ENCODE measurements around the gene PRCP. TPM values are rescaled to one million over a fixed set of nuclear protein-coding genes. Genes with fewer than 3 reads are reported as not detected.

Gene PRCP
- total and polyA plus RNA-seq, 12 donors, result 29.9 to 196 (median 133) TPM

DNA sequence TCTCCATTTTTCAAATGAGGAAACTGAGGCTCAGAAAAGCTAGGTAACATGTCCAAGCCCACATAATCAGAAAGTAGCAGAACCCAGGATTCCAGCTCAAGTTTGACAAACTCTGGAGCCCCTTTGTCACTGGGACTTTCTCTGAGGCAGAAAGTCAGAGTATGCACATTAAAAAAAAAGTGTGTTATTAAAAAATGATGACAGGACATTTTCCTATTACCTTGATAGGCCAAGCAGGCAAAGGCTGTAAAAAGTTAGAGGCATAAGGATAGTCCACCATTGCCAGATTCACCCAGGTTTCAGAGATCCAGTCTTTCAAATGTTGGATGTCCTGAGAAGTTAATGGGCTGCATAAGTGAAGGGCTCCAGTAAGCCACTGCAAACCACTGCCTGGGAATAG lies 51.4 kb downstream of the PRCP start:
- no peaks in the 10 kb centered on the region for H3K27me3 ChIP-seq
- TF ChIP-seq, protein P1, sequence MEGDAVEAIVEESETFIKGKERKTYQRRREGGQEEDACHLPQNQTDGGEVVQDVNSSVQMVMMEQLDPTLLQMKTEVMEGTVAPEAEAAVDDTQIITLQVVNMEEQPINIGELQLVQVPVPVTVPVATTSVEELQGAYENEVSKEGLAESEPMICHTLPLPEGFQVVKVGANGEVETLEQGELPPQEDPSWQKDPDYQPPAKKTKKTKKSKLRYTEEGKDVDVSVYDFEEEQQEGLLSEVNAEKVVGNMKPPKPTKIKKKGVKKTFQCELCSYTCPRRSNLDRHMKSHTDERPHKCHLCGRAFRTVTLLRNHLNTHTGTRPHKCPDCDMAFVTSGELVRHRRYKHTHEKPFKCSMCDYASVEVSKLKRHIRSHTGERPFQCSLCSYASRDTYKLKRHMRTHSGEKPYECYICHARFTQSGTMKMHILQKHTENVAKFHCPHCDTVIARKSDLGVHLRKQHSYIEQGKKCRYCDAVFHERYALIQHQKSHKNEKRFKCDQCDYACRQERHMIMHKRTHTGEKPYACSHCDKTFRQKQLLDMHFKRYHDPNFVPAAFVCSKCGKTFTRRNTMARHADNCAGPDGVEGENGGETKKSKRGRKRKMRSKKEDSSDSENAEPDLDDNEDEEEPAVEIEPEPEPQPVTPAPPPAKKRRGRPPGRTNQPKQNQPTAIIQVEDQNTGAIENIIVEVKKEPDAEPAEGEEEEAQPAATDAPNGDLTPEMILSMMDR (IDR thresholded peaks at IDR 0.05), result no peak
- TF ChIP-seq POLR2A (IDR thresholded peaks at IDR 0.05), result no peak
- H3K4me1 ChIP-seq (replicated peaks in 1 of 2), result no peaks in the 10 kb centered on the region
- DNase-seq, result no peak
- H3K36me3 ChIP-seq (replicated peaks in 1 of 2), result peaks cover 0 to 14% of the 10 kb centered on the region in 2 donors
- H3K4me3 ChIP-seq, result no peak overlapping the region
- no peaks in the 10 kb centered on the region for H3K9me3 ChIP-seq (replicated peaks in 1 of 3)
- no peak overlapping the region for H3K27ac ChIP-seq
- intact Hi-C loops (cut with DNase I), result loop anchor here in 1 of 2 donors (5.0 kb wide), 1 partner anchor 122 kb away; no protein-coding TSS in a partner anchor

DNA sequence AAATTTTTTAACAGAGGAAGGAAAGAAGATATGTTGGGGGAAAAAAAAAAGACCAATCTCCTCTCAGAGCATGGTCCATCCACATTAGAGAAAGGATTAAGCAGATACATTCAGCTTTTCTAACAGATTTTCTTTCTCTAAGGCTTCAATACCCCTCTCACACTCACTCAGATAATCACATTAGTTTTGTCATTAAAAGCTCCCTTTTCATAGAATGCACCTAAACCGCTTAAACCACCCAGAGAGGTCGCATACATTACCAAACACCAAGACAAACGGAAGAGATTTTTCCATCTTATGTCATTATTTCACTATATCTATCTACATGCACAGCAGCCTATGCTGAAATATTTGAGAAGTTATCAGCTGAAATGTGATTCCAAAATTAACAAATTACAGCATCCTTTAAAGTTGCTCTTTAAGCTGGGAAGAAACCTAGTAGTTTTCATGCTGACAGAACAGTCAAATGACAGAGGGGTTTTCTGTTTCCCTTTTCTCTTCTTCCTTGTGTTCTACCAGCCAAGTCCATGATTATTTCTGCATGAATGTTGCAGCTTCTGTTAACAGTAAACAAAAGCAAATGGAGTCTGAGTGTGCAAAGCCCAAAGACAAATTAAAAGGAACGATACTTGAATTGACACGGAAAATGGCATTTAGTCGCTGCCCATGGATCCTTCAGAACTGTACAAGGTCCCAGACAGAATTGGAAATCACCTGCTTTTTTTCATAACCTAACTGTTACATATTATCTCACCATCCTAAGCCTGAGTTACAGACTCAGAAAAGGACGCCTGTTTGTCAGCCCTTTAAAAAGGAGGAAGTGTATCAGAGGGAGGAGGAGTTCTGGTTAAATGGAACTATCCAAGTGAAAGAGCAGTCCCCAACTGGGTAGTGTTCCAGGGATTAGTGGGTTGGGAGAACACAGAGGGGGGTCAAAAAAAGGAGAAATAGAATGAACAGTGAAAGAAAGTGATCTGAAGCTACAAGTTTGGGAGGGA lies 54.6 kb downstream of the PRCP start:
- Histone ChIP-seq H3K4me1 (replicated peaks in 1 of 2) (no peaks in the 10 kb centered on the region), H3K27me3 (no peaks in the 10 kb centered on the region), H3K36me3 (replicated peaks in 1 of 2) (peaks cover 0 to 19% of the 10 kb centered on the region in 2 donors), H3K27ac (no peak overlapping the region), H3K4me3 (no peak overlapping the region), H3K9me3 (replicated peaks in 1 of 3) (no peaks in the 10 kb centered on the region)
- no peak for DNase-seq
- intact Hi-C loops (cut with DNase I), result loop anchor here in 1 of 2 donors (5.0 kb wide), 1 partner anchor 118 kb away; no protein-coding TSS in a partner anchor
- 83 to 94% (median 86%) methylated on average over 7 of the region's 7 CpGs for WGBS, 4 donors
- TF ChIP-seq, protein P1 (IDR thresholded peaks at IDR 0.05), result no peak

DNA sequence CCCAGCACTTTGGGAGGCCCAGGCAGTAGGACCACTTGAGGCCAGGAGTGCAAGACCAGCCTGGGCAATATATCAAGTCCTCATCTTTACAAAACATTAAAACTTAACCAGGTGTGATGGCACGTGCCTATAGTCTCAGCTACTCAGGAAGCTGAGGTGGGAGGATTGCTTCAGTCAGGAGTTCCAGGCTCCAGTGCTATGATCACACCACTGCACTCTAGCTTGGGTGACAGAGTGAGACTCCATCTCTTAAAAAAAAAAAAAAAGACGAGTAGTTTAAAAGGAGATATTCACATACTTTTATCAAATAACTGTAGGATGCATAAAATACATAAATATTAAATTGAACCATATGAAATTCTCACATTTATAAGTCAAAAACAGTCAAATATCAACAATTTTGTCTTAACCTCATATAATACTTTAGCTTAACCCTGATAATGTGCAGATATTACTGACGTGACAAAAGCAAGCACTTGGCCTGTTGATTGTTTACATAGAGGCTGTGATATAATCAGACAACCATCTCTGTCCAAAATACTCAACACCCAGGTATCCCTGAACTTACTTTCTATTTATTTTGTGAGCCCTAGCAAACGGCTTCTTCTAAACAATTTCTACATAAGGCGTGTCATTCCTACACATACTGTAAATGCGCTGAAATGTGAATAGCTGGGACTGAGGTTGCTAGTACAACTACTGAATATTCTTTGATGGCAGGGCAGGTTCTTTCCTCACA lies 57.0 kb downstream of the PRCP start:
- H3K27me3 ChIP-seq, result no peaks in the 10 kb centered on the region
- no peak overlapping the region for H3K27ac ChIP-seq
- no peak for DNase-seq
- 87 to 93% (median 90%) methylated on average over 6 of the region's 6 CpGs for WGBS, 4 donors
- intact Hi-C loops (cut with DNase I), result no loop called here
- TF ChIP-seq, protein P1 (IDR thresholded peaks at IDR 0.05), result no peak
- TF ChIP-seq POLR2A (IDR thresholded peaks at IDR 0.05), result no peak
- H3K9me3 ChIP-seq (replicated peaks in 1 of 3), result no peaks in the 10 kb centered on the region
- H3K36me3 ChIP-seq (replicated peaks in 1 of 2), result peaks cover 0 to 13% of the 10 kb centered on the region in 2 donors
- no peaks in the 10 kb centered on the region for H3K4me1 ChIP-seq (replicated peaks in 1 of 2)
- no peak overlapping the region for H3K4me3 ChIP-seq

DNA sequence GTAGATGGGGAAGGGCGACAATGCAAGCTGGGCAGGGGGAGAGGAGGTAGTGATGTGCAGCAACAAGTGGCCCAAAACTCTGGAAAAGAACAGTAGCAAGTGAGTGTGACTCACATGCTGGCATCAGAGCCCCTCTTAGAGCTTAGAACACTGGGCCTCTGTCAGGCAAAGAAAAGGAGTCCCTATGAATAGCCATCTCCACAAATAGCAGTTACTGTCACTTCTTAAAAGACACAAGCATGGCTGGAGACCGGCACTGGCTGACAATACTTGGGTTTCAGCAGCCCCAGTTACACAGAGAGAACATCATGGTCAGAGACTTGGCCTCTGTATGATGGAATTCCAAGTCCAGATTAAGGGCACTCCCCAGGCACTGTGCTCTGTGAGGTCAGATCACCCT lies 58.2 kb downstream of the PRCP start:
- no peak for TF ChIP-seq POLR2A (IDR thresholded peaks at IDR 0.05)
- TF ChIP-seq, protein P1 (IDR thresholded peaks at IDR 0.05), result no peak
- Histone ChIP-seq H3K27ac (no peak overlapping the region), H3K27me3 (no peaks in the 10 kb centered on the region), H3K4me1 (replicated peaks in 1 of 2) (no peaks in the 10 kb centered on the region), H3K36me3 (replicated peaks in 1 of 2) (peaks cover 0 to 14% of the 10 kb centered on the region in 2 donors), H3K4me3 (no peak overlapping the region), H3K9me3 (replicated peaks in 1 of 3) (no peaks in the 10 kb centered on the region)
- intact Hi-C loops (cut with DNase I), result no loop called here
- 75 to 100% (median 90%) methylated on average over 2 of the region's 2 CpGs for WGBS, 4 donors
- no peak for DNase-seq

Measured in adrenal gland (tissue), 12 donors.